Measurements from ENCODE around the gene HIVEP2. TPM values are rescaled to one million over a fixed set of nuclear protein-coding genes. Genes with fewer than 3 reads are reported as not detected.

HIVEP2 gene
- total RNA-seq, 1 donor from 2014 or later = 18.6 TPM

DNA sequence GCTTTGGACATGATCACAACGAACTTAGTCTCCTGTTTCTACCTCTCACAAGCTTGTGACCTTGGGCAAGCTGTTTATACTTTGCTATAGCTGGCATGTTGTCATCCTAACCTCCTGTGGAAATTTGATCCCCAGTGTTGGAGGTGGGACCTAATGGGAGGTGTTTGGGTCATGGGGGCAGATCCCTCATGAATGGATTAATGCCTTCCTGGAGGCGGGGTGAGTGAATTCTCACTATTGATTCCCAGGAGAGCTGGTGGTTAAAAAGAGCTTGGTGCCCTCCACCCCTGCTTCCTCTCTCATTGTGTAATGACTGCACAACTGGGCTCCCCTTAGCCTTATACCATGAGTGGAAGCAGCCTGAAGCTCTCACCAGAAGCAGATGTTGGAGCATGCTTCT is 228.9 kb downstream of the HIVEP2 start:
- H3K27ac ChIP-seq = no peak overlapping the region
- no peaks in the 10 kb centered on the region for H3K9me3 ChIP-seq
- H3K27me3 ChIP-seq = no peaks in the 10 kb centered on the region
- DNase-seq (no peak), ATAC-seq (no peak)
- TF ChIP-seq, protein P1, sequence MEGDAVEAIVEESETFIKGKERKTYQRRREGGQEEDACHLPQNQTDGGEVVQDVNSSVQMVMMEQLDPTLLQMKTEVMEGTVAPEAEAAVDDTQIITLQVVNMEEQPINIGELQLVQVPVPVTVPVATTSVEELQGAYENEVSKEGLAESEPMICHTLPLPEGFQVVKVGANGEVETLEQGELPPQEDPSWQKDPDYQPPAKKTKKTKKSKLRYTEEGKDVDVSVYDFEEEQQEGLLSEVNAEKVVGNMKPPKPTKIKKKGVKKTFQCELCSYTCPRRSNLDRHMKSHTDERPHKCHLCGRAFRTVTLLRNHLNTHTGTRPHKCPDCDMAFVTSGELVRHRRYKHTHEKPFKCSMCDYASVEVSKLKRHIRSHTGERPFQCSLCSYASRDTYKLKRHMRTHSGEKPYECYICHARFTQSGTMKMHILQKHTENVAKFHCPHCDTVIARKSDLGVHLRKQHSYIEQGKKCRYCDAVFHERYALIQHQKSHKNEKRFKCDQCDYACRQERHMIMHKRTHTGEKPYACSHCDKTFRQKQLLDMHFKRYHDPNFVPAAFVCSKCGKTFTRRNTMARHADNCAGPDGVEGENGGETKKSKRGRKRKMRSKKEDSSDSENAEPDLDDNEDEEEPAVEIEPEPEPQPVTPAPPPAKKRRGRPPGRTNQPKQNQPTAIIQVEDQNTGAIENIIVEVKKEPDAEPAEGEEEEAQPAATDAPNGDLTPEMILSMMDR (IDR thresholded peaks at IDR 0.05) = no peak
- no peak overlapping the region for H3K4me3 ChIP-seq
- no peaks in the 10 kb centered on the region for H3K4me1 ChIP-seq
- intact Hi-C loops (cut with DNase I) = no loop called here
- H3K36me3 ChIP-seq = no peaks in the 10 kb centered on the region

DNA sequence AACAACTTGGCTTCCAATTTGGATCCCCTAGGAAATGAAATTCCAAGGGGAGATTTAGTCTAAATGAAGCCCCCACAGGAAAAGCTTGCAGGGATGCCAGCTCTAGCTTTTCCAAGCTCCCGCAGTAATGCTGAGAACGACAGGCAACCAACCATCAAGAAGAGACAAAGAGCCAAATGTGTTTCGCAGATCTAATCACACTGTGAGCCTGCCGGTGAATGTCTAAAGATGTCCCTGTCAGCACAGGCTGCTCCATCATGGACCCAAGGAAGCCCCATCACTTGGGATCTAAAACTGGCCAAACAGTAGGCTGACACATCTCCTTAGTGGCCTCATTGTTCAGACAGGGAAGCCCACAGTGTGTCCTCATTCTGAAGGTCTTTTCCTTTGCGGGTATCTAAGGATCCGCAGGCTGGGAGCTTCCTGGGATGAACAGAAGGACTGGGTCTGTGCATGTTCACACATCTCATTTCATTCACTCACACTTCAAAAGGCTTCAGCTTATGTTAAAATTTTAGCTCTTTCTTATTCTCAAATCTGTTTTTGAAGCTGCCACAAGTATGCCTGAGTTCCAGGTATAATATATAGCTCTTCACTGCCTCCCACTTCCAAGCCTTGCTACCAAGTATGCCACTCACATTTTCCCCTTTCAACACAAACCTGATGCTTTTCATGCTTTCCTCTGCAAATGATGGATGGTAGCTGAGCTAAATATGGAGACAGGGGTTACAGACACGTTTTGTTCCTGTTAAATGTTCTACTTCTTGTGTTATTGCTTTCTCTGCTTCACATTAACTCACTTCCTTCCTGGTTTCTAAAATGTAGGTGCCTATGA is 229.8 kb downstream of the HIVEP2 start:
- ATAC-seq = no peak
- H3K27me3 ChIP-seq = no peaks in the 10 kb centered on the region
- TF ChIP-seq, protein P1 (IDR thresholded peaks at IDR 0.05) = no peak
- H3K36me3 ChIP-seq = no peaks in the 10 kb centered on the region
- H3K9me3 ChIP-seq = no peaks in the 10 kb centered on the region
- intact Hi-C loops (cut with DNase I) = no loop called here
- no peak overlapping the region for H3K4me3 ChIP-seq
- no peak overlapping the region for H3K27ac ChIP-seq
- DNase-seq = no peak
- no peaks in the 10 kb centered on the region for H3K4me1 ChIP-seq

DNA sequence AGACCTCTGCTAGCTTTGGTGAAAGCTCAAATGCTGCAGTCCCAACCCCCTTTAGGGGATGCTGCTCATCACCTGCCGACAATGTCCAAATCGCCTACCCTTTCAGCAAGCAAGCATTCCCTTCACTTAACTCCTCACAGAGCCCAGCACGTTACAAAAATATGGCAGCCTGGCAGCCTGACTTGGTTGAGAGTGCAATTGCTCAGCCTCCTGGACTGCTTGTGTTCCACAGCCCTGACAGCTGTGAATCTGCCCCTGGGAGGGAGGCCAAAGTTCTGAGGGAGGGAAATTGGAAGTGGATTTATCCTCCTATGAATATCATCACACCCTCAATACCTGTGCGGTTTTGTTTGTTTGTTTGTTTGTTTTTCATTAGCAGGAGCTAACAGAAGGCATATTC is 231.0 kb downstream of the HIVEP2 start:
- intact Hi-C loops (cut with DNase I) = no loop called here
- TF ChIP-seq, protein P1 (IDR thresholded peaks at IDR 0.05) = no peak
- H3K27ac ChIP-seq = no peak overlapping the region
- H3K4me1 ChIP-seq = no peaks in the 10 kb centered on the region
- H3K27me3 ChIP-seq = no peaks in the 10 kb centered on the region
- no peaks in the 10 kb centered on the region for H3K9me3 ChIP-seq
- H3K4me3 ChIP-seq = no peak overlapping the region
- no peaks in the 10 kb centered on the region for H3K36me3 ChIP-seq
- no peak for ATAC-seq
- no peak for DNase-seq

DNA sequence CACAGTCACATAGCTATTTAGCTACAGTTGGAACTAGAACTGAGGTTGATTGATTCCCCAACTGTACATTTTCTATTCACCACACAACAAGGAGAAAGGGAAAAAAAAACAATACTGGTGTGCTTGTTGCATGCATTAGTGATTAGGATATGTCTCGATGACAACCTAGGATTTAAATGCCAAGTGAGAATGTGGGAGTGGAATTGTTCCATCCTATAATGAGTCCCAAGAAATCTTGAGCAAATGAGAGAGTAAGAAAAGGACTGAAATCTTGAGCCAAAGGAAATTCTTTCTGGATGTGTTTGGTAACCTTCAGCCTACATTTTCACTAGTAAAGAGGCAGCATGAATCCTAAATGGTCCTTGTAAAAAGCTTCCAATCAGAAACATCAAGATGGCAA is 232.7 kb downstream of the HIVEP2 start:
- no peaks in the 10 kb centered on the region for H3K9me3 ChIP-seq
- DNase-seq (no peak), ATAC-seq (no peak)
- TF ChIP-seq, protein P1 (IDR thresholded peaks at IDR 0.05) = no peak
- H3K36me3 ChIP-seq = no peaks in the 10 kb centered on the region
- H3K4me1 ChIP-seq = no peaks in the 10 kb centered on the region
- intact Hi-C loops (cut with DNase I) = no loop called here
- no peak overlapping the region for H3K27ac ChIP-seq
- H3K27me3 ChIP-seq = no peaks in the 10 kb centered on the region
- H3K4me3 ChIP-seq = no peak overlapping the region

DNA sequence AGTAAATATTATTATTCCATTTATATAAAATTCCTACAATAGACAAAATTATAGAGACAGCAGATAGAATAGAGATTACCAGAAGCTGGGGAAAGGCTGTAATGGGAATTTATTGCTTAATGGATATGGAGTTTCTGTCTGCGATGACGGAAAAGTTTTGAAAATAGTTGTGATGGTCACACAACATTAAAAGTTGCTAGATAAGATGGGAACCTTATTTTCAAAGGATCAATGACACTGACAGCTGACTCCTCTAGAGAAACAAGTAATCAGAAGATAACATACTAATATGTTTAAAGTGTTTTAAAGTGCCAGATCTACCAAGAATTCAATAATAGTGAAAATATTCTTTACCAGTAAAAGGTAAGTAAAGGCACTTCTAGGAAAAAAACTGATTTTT is 236.3 kb downstream of the HIVEP2 start:
- no peaks in the 10 kb centered on the region for H3K9me3 ChIP-seq
- H3K4me1 ChIP-seq = no peaks in the 10 kb centered on the region
- no peak overlapping the region for H3K27ac ChIP-seq
- ATAC-seq = no peak
- TF ChIP-seq, protein P1 (IDR thresholded peaks at IDR 0.05) = no peak
- H3K4me3 ChIP-seq = no peak overlapping the region
- H3K36me3 ChIP-seq = no peaks in the 10 kb centered on the region
- intact Hi-C loops (cut with DNase I) = no loop called here
- no peak for DNase-seq
- no peaks in the 10 kb centered on the region for H3K27me3 ChIP-seq

Measured in upper lobe of right lung (tissue), 1 donor.